K562 (cell line): ENCODE data around the gene INPP5D. TPM values are rescaled to one million over a fixed set of nuclear protein-coding genes. Genes with fewer than 3 reads are reported as not detected.
A peak's percentile ranks its signal among the peaks of the same experiment; 100 is the strongest.

Source experiments
- ATAC-seq: fragments of 200-7000 bp; cut with Tn5 transposase; 3 replicates; pipeline ENCODE4 v1.9.1; 2020; ENCODE audit warnings: moderate library complexity
- BruUV-seq: library from RNA; stranded (reverse); fragments of 400-500 nt; replicated peaks from 2 replicates; lab custom pipeline; 2021; lab: Mats Ljungman, UMichigan
- CTCF ChIA-PET: fragments of 300-600 bp; formaldehyde crosslinking; extraction: SDS; loops from one replicate; lab custom pipeline; 2021; ENCODE audit warnings: low intra/inter-chr PET ratio; lab: Yijun Ruan, JAX
- POLR2A ChIA-PET: fragments of 300-600, 350-650 bp; sonication (Branson Sonifier 250); formaldehyde crosslinking; extraction: SDS; loops from one replicate; lab custom pipeline; 2021; ENCODE audit warnings: antibody characterized with exemption, inconsistent platforms; lab: Yijun Ruan, JAX
- DNase-seq, 4 experiments: peaks; one replicate each; pipeline versions ENCODE4 v3.0.0 to v3.0.0-alpha.2; 2011 to 2018; ENCODE audit warnings: low spot score in 3 of 4, mixed read lengths in 3 of 4; ENCODE audit errors: extremely low read depth in 1 of 4
- FAIRE-seq: peaks from 2 replicates; lab custom pipeline; 2011; peaks lifted over from hg19 to GRCh38; lab: Jason Lieb, UNC
- H2AFZ ChIP-seq: 2 replicates; pipeline ENCODE4 v1.6.0; 2011; ENCODE audit warnings: low read depth, low read length, control low read depth, inconsistent platforms
- H3K27ac ChIP-seq: fragments of 200-600 bp; 3 replicates; pipeline ENCODE4 v1.8.0; 2011; ENCODE audit warnings: low read depth, mild to moderate bottlenecking, control low read depth, inconsistent platforms, low read length, moderate library complexity, mixed read lengths; ENCODE audit errors: extremely low read depth
- H3K27me3 ChIP-seq, 2 experiments: fragments of 300-600 bp in 1 of 2; 2 replicates in 1 of 2; 3 replicates in 1 of 2; pipeline versions ENCODE4 v1.6.0 to v1.8.0; 2011; ENCODE audit warnings: inconsistent platforms in 2 of 2, low read length in 2 of 2, mild to moderate bottlenecking in 1 of 2, mixed read lengths in 1 of 2, moderate library complexity in 1 of 2; ENCODE audit not compliant: control insufficient read depth in 2 of 2, insufficient read depth in 2 of 2
- H3K36me3 ChIP-seq: fragments of 300-600 bp; 3 replicates; pipeline ENCODE4 v1.8.0; 2011; ENCODE audit warnings: mild to moderate bottlenecking, low read length, inconsistent platforms; ENCODE audit not compliant: control insufficient read depth, insufficient read depth
- H3K4me1 ChIP-seq, 2 experiments: fragments of 200-600 bp in 1 of 2; replicated peaks in 1 of 2; 2 replicates in 1 of 2; 3 replicates in 1 of 2; pipeline versions ENCODE4 v1.5.1 to v1.8.0; 2011; ENCODE audit warnings: inconsistent platforms in 2 of 2, low read length in 2 of 2, mild to moderate bottlenecking in 1 of 2, mixed read lengths in 1 of 2, moderate library complexity in 1 of 2; ENCODE audit not compliant: control insufficient read depth in 2 of 2, insufficient read depth in 2 of 2
- H3K4me2 ChIP-seq: 2 replicates; pipeline ENCODE4 v1.6.1; 2011; ENCODE audit warnings: low read length, control low read depth, inconsistent platforms, mixed read lengths; ENCODE audit not compliant: insufficient read depth
- H3K4me3 ChIP-seq: fragments of 200-600 bp; sonication (generic), shearing (Covaris generic); 2 replicates; pipeline ENCODE4 v1.5.1; 2016; ENCODE audit warnings: control low read depth, inconsistent platforms
- H3K79me2 ChIP-seq: fragments of 200-600 bp; 3 replicates; pipeline ENCODE4 v1.8.0; 2011; ENCODE audit warnings: low read length, inconsistent platforms; ENCODE audit not compliant: control insufficient read depth, insufficient read depth
- H3K9ac ChIP-seq, 2 experiments: 2 replicates each; pipeline versions ENCODE4 v1.6.0 to v1.6.1; 2011; ENCODE audit warnings: low read depth in 2 of 2, low read length in 2 of 2, control low read depth in 1 of 2, inconsistent platforms in 1 of 2, mild to moderate bottlenecking in 1 of 2, mixed read lengths in 1 of 2; ENCODE audit not compliant: insufficient read depth in 1 of 2
- H3K9me1 ChIP-seq: one replicate; pipeline ENCODE4 v1.6.0; 2011; ENCODE audit warnings: inconsistent platforms, mild to moderate bottlenecking, low read length, moderate library complexity; ENCODE audit not compliant: control insufficient read depth, insufficient read depth
- H3K9me3 ChIP-seq: replicated peaks from 2 replicates; pipeline ENCODE4 v1.5.1; 2011; ENCODE audit warnings: low read depth, low read length, inconsistent platforms; ENCODE audit not compliant: control insufficient read depth, insufficient read depth
- H4K20me1 ChIP-seq: replicated peaks from 2 replicates; pipeline ENCODE4 v1.6.1; 2011; ENCODE audit warnings: low read length, inconsistent platforms, mixed read lengths; ENCODE audit not compliant: control insufficient read depth, insufficient read depth
- ADNP ChIP-seq: fragments of 200-800 bp; sonication (Bioruptor generic); IDR thresholded peaks from 2 replicates; pipeline ENCODE4 v1.6.1; 2016; ENCODE audit warnings: missing genetic modification characterization, missing compliant biosample characterization
- BCOR ChIP-seq: fragments of 450-650 bp; IDR thresholded peaks from 2 replicates; pipeline ENCODE4 v1.6.1; 2016
- CBX1 ChIP-seq: sonication (generic); IDR thresholded peaks from 2 replicates; pipeline ENCODE4 v1.6.1; 2016; ENCODE audit warnings: antibody characterized with exemption, low read depth, mild to moderate bottlenecking
- CBX8 ChIP-seq: fragments of 200-600 bp; sonication (generic); IDR thresholded peaks from 2 replicates; pipeline ENCODE4 v1.6.1; 2012; ENCODE audit warnings: borderline replicate concordance, mixed run types, low read depth, mild to moderate bottlenecking, moderate library complexity, mixed read lengths, low read length, control low read depth, inconsistent platforms; ENCODE audit not compliant: poor library complexity, severe bottlenecking; ENCODE audit errors: extremely low read depth
- HINFP ChIP-seq: fragments of 450-650 bp; conservative IDR thresholded peaks from 2 replicates; pipeline ENCODE4 v1.6.1; 2016; ENCODE audit warnings: missing genetic modification characterization, low read depth, mild to moderate bottlenecking, control low read depth, missing compliant biosample characterization
- HNRNPK ChIP-seq: fragments of 200-400 bp; formaldehyde crosslinking; IDR thresholded peaks from one replicate; pipeline ENCODE4 v1.6.1; 2018; ENCODE audit warnings: mild to moderate bottlenecking, low read depth, low read length; ENCODE audit not compliant: poor library complexity, severe bottlenecking
- KAT2B ChIP-seq: IDR thresholded peaks from one replicate; pipeline ENCODE4 v1.6.1; 2012; ENCODE audit warnings: low read depth, mild to moderate bottlenecking, control low read depth, inconsistent platforms, low read length, moderate library complexity
- KDM1A ChIP-seq, 2 experiments: fragments of 450-650 bp; IDR thresholded peaks; 2 replicates each; pipeline ENCODE4 v1.6.1; 2016; ENCODE audit warnings: mild to moderate bottlenecking in 2 of 2
- RBM25 ChIP-seq: fragments of 200-400 bp; formaldehyde crosslinking; IDR thresholded peaks from 2 replicates; pipeline ENCODE4 v1.6.1; 2018; ENCODE audit warnings: low read length, low read depth, moderate library complexity; ENCODE audit not compliant: severe bottlenecking
- RBM34 ChIP-seq: fragments of 200-400 bp; formaldehyde crosslinking; IDR thresholded peaks from 2 replicates; pipeline ENCODE4 v1.6.1; 2018; ENCODE audit warnings: low read length, borderline replicate concordance; ENCODE audit not compliant: insufficient read depth
- SOX6 ChIP-seq: fragments of 450-650 bp; IDR thresholded peaks from 2 replicates; pipeline ENCODE4 v1.6.1; 2014; ENCODE audit warnings: mild to moderate bottlenecking
- WGBS: fragments of 100-300 bp; shearing (Covaris generic); methylation state at CpG from one replicate; pipeline ENCODE4 v1.1.6; 2016; ENCODE audit warnings: low coverage, mixed read lengths; ENCODE audit not compliant: insufficient coverage; ENCODE audit errors: missing lambda C conversion rate; 5-methylcytosine and 5-hydroxymethylcytosine counted together
- in situ Hi-C: fragments of 300-500 bp; cut with MboI; formaldehyde crosslinking; loops from 4 replicates; pipeline ENCODE4 v1.15.0; 2018; ENCODE audit warnings: inconsistent platforms, mixed read lengths
- intact Hi-C: fragments of 100-400 bp; cut with micrococcal nuclease; formaldehyde crosslinking; loops from 2 replicates; pipeline ENCODE4 v1.14.2; 2022
- polyA plus RNA-seq, 8 experiments: library from polyadenylated mRNA; depleted of rRNA in 4 of 8; stranded (reverse) in 5 of 8; unstranded in 3 of 8; fragments of >200 nt; fragmentation: Nextera tagmentation in 2 of 8; fragmentation: Illumina TruSeq in 1 of 8; extraction: Ambion mirVana in 2 of 8; extraction: Trizol in 1 of 8; gene quantifications; 2 replicates each; pipeline versions ENCODE4 v1.2.1 to v1.2.3, GENCODE V29; 2011 to 2014; ENCODE audit warnings: inconsistent platforms in 1 of 8, missing spikeins in 1 of 8
- total RNA-seq, 7 experiments: library from RNA; depleted of rRNA in 6 of 7; stranded (reverse); fragments of >200 nt in 6 of 7; fragmentation: Illumina TruSeq in 2 of 7; extraction: Trizol in 2 of 7; gene quantifications; 2 replicates each; pipeline versions ENCODE4 v1.2.1 to v1.2.3, GENCODE V29; 2011 to 2021; ENCODE audit warnings: low replicate concordance in 1 of 7
- TF ChIP-seq, protein P1 (sequence below): fragments of 250-450 bp; sonication (Bioruptor Pico); IDR thresholded peaks from 2 replicates; pipeline ENCODE4 v1.9.0; 2021; ENCODE audit warnings: mild to moderate bottlenecking
- TF ChIP-seq, protein P2 (sequence below): fragments of 450-650 bp; IDR thresholded peaks from 2 replicates; pipeline ENCODE4 v1.6.1; 2014; ENCODE audit warnings: low read depth, mild to moderate bottlenecking, moderate library complexity, borderline replicate concordance
- TF ChIP-seq, protein P3 (sequence below): fragments of 200-800 bp; sonication (Bioruptor generic); IDR thresholded peaks from 2 replicates; pipeline ENCODE4 v1.6.1; 2016; ENCODE audit warnings: missing genetic modification characterization, missing compliant biosample characterization

INPP5D gene
- total and polyA plus RNA-seq, 9 of the 15 experiments (the other 6 are each of a cell fraction or from before 2014, with no cell fraction given), result 0.55 to 6.2 (median 2.2) TPM

DNA sequence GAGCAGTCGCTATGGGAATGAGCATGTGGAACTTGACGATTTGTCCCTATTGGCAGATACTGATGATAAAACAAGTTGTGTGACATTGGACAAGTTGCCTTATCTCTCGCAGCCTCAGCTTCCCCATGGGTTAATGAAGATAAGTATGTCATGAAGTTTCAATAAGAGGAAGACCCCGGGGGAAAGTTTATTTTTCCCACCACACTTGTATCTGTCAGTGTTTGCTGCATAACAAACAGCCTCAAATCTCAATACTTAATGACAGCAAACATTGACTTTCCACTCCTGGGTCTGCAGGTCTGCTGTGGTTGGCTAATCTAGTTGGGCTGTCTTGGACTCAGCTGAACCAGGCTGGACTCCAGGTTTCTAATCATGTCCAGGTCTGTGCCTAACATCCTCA, 45.8 kb downstream of the INPP5D start:
- Histone ChIP-seq H3K79me2 (no peaks in the 10 kb centered on the region), H3K27ac (no peak overlapping the region), H3K4me1 (peaks cover 0 to 6% of the 10 kb centered on the region in 2 experiments; a peak in 2 of 5 replicates), H3K4me2 (no peak overlapping the region), H3K9me3 (peaks cover 2% of the 10 kb centered on the region; the same call in 1 of the 2 replicates), H3K27me3 (no peaks in the 10 kb centered on the region), H4K20me1 (no peaks in the 10 kb centered on the region), H3K9me1 (no peaks in the 10 kb centered on the region), H3K36me3 (no peaks in the 10 kb centered on the region), H3K4me3 (no peak overlapping the region)
- ChIA-PET CTCF (no interaction called here), POLR2A (no interaction called here)
- ATAC-seq (no peak), FAIRE-seq (no peak), DNase-seq (no peak)
- intact Hi-C loops (no loop called here), in situ Hi-C loops (no loop called here)
- no TSS peak for BruUV-seq
- 15% methylated on average over 2 of the region's 4 CpGs for WGBS
- TF ChIP-seq, protein P1, sequence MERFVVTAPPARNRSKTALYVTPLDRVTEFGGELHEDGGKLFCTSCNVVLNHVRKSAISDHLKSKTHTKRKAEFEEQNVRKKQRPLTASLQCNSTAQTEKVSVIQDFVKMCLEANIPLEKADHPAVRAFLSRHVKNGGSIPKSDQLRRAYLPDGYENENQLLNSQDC (CRISPR knock-in tag), result no peak
- TF ChIP-seq RBM25 (peak; percentile 47), HINFP (no peak), SOX6 (no peak), ADNP (tag) (0 out of 2 replicates have a peak, but pooled peaks have one; percentile 65), HNRNPK (no peak), CBX1 (peak; percentile 21; the same call in 1 of the 2 replicates), KDM1A (IDR thresholded peaks at IDR 0.05) (peak in 1 of 2 experiments; percentile 14; a peak in 1 of 4 replicates), KAT2B (no peak), BCOR (peak; percentile 80), CBX8 (no peak), RBM34 (no peak)
- TF ChIP-seq, protein P2, sequence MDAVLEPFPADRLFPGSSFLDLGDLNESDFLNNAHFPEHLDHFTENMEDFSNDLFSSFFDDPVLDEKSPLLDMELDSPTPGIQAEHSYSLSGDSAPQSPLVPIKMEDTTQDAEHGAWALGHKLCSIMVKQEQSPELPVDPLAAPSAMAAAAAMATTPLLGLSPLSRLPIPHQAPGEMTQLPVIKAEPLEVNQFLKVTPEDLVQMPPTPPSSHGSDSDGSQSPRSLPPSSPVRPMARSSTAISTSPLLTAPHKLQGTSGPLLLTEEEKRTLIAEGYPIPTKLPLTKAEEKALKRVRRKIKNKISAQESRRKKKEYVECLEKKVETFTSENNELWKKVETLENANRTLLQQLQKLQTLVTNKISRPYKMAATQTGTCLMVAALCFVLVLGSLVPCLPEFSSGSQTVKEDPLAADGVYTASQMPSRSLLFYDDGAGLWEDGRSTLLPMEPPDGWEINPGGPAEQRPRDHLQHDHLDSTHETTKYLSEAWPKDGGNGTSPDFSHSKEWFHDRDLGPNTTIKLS, result no peak
- TF ChIP-seq, protein P3, sequence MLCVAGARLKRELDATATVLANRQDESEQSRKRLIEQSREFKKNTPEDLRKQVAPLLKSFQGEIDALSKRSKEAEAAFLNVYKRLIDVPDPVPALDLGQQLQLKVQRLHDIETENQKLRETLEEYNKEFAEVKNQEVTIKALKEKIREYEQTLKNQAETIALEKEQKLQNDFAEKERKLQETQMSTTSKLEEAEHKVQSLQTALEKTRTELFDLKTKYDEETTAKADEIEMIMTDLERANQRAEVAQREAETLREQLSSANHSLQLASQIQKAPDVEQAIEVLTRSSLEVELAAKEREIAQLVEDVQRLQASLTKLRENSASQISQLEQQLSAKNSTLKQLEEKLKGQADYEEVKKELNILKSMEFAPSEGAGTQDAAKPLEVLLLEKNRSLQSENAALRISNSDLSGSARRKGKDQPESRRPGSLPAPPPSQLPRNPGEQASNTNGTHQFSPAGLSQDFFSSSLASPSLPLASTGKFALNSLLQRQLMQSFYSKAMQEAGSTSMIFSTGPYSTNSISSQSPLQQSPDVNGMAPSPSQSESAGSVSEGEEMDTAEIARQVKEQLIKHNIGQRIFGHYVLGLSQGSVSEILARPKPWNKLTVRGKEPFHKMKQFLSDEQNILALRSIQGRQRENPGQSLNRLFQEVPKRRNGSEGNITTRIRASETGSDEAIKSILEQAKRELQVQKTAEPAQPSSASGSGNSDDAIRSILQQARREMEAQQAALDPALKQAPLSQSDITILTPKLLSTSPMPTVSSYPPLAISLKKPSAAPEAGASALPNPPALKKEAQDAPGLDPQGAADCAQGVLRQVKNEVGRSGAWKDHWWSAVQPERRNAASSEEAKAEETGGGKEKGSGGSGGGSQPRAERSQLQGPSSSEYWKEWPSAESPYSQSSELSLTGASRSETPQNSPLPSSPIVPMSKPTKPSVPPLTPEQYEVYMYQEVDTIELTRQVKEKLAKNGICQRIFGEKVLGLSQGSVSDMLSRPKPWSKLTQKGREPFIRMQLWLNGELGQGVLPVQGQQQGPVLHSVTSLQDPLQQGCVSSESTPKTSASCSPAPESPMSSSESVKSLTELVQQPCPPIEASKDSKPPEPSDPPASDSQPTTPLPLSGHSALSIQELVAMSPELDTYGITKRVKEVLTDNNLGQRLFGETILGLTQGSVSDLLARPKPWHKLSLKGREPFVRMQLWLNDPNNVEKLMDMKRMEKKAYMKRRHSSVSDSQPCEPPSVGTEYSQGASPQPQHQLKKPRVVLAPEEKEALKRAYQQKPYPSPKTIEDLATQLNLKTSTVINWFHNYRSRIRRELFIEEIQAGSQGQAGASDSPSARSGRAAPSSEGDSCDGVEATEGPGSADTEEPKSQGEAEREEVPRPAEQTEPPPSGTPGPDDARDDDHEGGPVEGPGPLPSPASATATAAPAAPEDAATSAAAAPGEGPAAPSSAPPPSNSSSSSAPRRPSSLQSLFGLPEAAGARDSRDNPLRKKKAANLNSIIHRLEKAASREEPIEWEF (CRISPR knock-in tag), result no peak
- TF ChIP-seq, all 486 proteins: peak for 5
- Histone ChIP-seq H3K9ac (no peak overlapping the region), H2AFZ (no peak overlapping the region)
